ENCODE measurements around the gene A2M.
A peak's percentile ranks its signal among the peaks of the same experiment; 100 is the strongest.
"Not testable (repeated sequence)": the region's sequence is repeated elsewhere in the genome, so short reads cannot be mapped to it uniquely, and the experiment has no call there.

Gene A2M

DNA sequence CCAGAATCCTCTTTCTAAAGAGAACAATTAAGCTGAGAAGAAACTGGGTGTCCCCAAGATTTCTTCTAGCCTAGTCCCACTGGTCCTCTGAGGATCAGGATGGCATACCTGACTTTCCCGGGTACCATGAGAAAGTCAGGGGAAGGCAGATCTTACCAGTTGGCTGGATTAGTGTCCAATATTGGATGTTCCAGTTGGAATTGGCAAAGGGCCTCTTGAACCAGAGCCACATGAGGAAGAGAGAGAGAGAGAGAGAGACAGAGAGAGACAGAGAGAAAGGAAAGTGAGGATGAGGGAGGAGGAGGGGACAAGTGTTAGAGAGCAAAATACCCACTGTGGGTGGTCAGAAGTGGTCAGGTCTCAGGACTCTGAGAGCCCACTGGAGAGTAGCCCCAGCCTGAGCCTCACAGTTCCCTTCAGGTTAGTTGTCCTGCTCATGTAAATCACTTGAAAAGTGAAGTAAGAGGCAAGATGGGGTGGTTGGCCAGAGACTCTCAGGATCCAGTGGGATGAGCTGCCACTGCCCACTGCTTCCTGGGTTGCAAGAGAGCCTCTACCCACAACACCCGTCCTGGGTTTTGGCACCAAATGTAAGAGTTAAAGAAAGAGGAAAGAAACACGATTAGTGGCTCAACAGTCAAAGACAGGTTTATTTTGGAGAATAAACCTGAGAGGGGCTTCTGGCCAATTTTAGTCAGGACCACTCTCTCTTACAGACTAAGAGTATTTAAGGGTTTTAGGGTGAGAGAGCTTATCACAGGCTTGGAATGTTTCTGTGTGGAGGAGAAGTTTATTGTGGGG, 28.4 kb upstream of the A2M start:
- Histone ChIP-seq H3K27ac (no peak overlapping the region), H3K4me3 (no peak overlapping the region)
- no peak for DNase-seq (ENCODE audit: low spot score)
- TF ChIP-seq, protein P1, sequence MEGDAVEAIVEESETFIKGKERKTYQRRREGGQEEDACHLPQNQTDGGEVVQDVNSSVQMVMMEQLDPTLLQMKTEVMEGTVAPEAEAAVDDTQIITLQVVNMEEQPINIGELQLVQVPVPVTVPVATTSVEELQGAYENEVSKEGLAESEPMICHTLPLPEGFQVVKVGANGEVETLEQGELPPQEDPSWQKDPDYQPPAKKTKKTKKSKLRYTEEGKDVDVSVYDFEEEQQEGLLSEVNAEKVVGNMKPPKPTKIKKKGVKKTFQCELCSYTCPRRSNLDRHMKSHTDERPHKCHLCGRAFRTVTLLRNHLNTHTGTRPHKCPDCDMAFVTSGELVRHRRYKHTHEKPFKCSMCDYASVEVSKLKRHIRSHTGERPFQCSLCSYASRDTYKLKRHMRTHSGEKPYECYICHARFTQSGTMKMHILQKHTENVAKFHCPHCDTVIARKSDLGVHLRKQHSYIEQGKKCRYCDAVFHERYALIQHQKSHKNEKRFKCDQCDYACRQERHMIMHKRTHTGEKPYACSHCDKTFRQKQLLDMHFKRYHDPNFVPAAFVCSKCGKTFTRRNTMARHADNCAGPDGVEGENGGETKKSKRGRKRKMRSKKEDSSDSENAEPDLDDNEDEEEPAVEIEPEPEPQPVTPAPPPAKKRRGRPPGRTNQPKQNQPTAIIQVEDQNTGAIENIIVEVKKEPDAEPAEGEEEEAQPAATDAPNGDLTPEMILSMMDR (IDR thresholded peaks at IDR 0.05), result no peak

DNA sequence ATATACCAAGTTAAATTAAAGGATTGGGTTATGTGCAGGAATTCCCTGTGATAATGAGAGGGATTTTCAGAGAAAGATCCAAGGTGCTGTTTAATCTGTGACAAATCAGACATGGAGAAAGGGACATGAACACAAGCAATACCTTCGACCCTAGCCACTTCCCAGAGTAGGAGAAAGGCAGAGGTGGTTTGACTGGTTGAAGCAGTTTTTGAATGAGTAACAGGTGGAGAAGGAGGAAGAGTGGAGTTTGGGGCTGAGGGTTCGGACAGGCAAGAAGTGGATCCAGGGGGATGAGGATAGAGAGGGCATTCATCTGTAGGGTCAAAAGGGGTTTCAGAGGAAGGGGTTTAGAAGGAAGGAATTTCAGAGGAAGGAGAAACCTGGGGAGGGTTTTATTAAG, 27.4 kb upstream of the A2M start:
- no peak overlapping the region for H3K27ac ChIP-seq
- TF ChIP-seq, protein P1 (IDR thresholded peaks at IDR 0.05), result no peak
- DNase-seq (ENCODE audit: low spot score), result no peak
- no peak overlapping the region for H3K4me3 ChIP-seq

DNA sequence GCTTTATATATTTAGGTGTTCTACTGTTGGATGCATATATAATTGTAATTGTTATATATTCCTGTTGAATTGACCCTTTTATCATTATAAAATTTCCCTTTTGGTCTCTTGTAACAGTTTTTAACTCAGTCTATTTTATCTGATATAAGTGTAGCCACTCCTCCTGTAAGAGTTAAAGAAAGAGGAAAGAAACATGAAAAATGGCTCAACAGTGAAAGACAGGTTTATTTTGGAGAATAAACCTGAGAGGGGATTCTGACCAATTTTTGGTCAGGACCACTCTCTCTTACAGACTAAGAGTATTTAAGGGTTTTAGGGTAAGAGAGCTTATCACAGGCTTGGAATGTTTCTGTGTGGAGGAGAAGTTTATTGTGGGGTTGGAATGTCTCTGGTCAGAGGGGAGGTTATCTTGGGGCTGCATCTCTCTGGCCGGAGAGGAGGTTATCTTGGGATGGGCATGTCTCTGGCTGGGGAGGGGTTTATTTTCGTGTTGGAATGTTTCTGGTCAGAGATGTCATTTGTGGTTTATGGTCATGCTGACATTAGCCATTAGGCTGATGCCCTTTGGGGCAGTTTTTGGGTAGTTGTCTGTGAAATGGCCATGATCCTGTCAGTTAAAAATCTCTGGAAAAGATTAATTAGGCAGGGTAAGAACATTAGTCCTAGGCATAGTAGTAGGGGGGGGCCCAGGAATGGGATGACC, 24.0 kb upstream of the A2M start:
- not testable (repeated sequence) for DNase-seq (ENCODE audit: low spot score); H3K27ac ChIP-seq; H3K4me3 ChIP-seq

DNA sequence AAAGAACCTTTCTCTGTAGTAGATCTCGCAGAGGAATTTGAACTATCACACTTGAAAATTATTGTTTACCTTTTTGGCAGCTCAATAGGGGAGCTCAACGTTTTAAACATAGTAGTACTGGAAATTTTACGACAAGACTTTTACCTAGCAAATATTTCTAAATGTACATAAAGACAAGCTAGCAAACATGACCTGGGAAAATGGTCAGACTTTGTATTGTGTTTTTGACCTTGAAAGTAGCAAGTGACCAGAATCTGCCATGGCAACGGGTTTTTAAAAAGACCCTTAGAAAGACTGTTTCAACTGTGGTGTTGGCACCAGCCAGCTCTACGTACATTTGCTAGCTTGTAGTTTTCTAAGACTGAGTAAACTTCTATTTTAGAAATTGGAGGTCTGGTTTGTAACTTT, 20.2 kb upstream of the A2M start:
- no peak overlapping the region for H3K4me3 ChIP-seq
- H3K27ac ChIP-seq, result no peak overlapping the region

DNA sequence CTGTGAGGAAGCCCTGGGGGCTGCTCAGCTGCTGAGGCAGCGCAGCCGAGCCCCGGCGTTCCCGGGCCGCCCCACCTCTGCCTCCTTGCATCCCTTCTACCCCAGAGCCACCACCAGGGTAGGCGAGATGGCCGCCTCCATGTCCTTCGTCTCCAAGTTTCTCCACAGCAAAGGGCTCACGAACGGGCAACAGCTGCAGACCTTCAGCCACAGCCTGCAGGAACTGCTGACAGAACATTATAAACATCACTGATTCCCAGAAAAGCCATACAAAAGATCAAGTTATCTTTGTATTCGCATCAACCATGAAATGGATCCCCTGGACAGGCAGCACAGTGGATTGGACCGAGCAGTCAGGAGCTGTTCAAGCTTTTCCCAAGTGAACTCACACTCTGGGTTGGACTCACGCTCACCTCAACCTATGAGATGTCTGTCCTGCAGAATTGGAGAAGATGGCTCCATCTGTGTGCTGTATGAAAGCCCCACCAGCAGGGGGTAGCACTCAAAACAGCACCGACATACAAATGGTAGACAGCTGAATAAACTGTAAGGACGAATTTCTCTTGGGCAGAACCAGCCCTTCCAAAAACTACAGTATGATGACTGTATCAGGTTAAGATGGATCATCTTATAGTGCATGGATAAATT, 19.4 kb upstream of the A2M start:
- no peak for DNase-seq (ENCODE audit: low spot score)
- no peak overlapping the region for H3K27ac ChIP-seq
- TF ChIP-seq, protein P1 (IDR thresholded peaks at IDR 0.05), result no peak
- H3K4me3 ChIP-seq, result peak overlapping the region; percentile 44

More for the DNA sequence above, 20.2 kb upstream of the A2M start:
- no peak for DNase-seq (ENCODE audit: low spot score)
- TF ChIP-seq, protein P1 (IDR thresholded peaks at IDR 0.05), result no peak

DNA sequence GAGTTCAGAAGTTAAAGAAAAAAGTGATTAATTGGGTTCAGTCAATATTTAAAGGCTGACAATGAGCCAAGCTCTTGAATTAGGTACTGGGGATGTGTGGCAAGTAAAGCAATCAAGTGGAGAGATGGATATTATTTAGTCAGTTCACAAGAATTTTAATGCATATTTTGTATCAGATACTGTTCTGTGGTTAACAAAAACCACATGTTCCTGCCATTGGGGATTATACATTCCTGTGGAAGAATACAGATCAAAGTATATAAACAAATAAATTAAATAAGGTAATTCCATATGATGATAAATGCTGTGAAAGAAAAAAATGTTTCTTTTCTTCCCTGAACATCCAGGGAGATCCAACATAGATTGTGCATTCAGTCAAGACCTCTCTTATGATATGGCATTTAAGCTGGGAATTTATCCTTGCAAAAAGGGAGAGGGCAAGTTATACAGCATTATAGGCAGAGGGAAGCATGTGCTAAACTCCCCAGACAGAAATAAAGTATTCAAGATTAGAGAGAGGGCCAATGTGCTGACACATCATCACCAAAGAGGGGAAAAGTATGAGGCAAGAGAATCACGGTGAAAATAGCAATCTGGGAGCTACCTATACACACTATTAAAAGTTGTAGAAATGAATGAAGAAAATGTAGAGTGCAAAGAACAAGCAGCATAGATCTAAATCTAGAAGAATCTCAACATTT, 17.6 kb upstream of the A2M start:
- Histone ChIP-seq H3K27ac (no peak overlapping the region), H3K4me3 (no peak overlapping the region)
- no peak for DNase-seq (ENCODE audit: low spot score)
- TF ChIP-seq, protein P1 (IDR thresholded peaks at IDR 0.05), result no peak

DNA sequence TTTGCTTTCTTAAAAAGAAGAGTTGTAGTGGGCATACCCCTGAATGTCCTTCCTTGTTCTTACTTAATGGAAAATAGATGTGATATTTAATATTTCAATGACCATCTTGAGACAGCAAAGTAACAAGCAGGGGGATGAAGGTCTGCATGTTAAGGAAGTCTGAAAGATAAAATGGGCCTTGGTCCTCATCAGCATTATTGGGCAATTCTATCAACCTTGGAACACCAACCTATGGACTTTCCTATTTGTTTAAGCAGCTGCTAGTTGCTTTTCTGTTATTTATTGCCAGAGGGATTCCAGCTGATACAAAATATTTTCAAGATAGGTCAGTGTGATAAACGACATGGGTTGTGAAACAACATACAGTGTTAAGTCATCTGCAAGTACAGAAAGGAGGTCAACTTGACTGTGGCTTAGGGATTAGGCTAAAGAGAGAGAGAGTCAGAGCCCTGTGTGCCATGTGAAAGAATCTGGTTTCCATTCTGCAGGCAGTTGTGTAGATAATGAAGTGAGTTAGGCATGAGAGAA, 16.4 kb upstream of the A2M start:
- TF ChIP-seq, protein P1 (IDR thresholded peaks at IDR 0.05), result no peak
- no peak overlapping the region for H3K27ac ChIP-seq
- no peak for DNase-seq (ENCODE audit: low spot score)
- H3K4me3 ChIP-seq, result no peak overlapping the region
